ENCODE results near the gene PHLDB3. TPM values are rescaled to one million over a fixed set of nuclear protein-coding genes. Genes with fewer than 3 reads are reported as not detected.
A peak's percentile ranks its signal among the peaks of the same experiment; 100 is the strongest.

The PHLDB3 gene
- total RNA-seq, 1 donor from 2014 or later, result 7.9 TPM

DNA sequence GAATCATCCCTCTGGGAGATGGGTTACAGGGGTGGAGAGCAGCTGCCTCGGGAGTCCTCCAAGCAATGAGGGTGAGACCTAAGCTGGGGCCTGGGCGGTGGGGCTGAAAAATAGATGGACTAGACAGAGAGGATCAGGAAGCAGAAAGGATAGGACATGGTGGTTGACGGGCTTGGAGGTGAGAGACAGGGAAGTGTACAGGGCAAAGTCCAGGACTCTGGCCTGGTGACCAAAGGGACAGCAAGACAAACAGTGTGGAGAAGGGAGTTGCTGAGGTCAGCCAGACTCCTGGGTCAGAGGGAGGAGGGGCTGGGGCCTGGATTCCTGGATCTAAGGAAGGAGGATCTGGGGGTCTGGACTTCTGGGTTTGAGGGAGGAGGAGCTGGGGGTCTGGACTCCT, 5.5 kb downstream of the PHLDB3 start:
- no peak for DNase-seq (ENCODE audit: low read depth)
- peak; percentile 43 for FAIRE-seq
- no peaks in the 10 kb centered on the region for H3K27me3 ChIP-seq (ENCODE audit: control insufficient read depth, insufficient read depth, low read length)
- H3K4me3 ChIP-seq (ENCODE audit: low read depth, low read length), result no peak overlapping the region
- peaks cover 28% of the 10 kb centered on the region for H3K36me3 ChIP-seq (ENCODE audit: control insufficient read depth, insufficient read depth, low read length)
- TF ChIP-seq, protein P1, sequence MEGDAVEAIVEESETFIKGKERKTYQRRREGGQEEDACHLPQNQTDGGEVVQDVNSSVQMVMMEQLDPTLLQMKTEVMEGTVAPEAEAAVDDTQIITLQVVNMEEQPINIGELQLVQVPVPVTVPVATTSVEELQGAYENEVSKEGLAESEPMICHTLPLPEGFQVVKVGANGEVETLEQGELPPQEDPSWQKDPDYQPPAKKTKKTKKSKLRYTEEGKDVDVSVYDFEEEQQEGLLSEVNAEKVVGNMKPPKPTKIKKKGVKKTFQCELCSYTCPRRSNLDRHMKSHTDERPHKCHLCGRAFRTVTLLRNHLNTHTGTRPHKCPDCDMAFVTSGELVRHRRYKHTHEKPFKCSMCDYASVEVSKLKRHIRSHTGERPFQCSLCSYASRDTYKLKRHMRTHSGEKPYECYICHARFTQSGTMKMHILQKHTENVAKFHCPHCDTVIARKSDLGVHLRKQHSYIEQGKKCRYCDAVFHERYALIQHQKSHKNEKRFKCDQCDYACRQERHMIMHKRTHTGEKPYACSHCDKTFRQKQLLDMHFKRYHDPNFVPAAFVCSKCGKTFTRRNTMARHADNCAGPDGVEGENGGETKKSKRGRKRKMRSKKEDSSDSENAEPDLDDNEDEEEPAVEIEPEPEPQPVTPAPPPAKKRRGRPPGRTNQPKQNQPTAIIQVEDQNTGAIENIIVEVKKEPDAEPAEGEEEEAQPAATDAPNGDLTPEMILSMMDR (IDR thresholded peaks at IDR 0.05; ENCODE audit: insufficient read depth, low read length, severe bottlenecking), result no peak

DNA sequence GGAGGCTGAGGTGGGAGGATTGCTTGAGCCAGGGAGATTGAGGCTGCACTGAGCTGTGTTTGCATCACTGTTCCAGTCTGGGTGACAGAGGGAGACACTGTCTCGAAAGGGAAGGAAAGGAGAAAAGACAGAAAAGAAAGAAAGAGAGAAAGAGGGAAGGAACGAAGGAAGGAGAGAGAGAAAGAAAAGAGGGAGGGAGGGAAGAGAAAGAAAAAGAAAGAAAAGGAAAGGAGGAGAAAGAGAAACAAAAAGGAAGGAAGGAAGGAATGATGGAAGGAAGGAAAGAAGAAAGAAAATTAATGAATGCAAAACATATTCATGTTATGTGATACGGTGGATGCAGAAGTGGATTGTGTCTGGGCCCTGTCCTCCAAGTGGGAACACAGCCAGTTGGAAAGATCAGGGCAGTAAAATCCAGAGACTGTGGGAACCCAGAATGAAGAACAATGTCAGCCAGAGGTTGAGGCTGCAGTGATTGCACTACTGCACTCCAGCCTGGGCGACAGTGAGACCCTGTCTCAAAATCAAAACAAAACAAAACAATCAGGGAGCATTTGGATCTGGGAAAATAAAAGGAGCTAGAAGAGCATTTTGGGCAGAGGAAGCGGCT, 6.2 kb downstream of the PHLDB3 start:
- FAIRE-seq (peak; percentile 18), DNase-seq (ENCODE audit: low read depth) (no peak)
- no peak overlapping the region for H3K4me3 ChIP-seq (ENCODE audit: low read depth, low read length)
- H3K27me3 ChIP-seq (ENCODE audit: control insufficient read depth, insufficient read depth, low read length), result no peaks in the 10 kb centered on the region
- TF ChIP-seq, protein P1 (IDR thresholded peaks at IDR 0.05; ENCODE audit: insufficient read depth, low read length, severe bottlenecking), result no peak
- peaks cover 28% of the 10 kb centered on the region for H3K36me3 ChIP-seq (ENCODE audit: control insufficient read depth, insufficient read depth, low read length)

DNA sequence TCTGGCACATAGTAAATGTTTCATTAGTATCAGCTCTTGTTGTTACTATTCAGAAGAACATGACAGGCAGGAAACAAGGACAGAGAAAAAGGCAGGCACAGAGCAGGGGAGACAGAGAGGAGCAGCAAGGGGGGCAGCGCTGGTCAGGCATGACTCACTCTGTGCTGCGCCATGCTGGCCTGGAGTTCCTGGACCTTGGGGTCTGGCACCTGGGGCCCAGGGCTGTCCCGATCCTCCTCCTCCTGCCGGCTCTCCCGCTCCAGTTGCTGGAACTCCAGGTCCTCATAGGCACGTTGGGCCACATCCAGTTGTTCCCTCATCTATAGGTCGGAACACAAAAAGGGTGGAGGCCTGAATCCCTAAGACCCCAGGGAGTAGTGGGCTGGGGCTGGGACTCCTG, 7.6 kb downstream of the PHLDB3 start:
- H3K36me3 ChIP-seq (ENCODE audit: control insufficient read depth, insufficient read depth, low read length), result peaks cover 29% of the 10 kb centered on the region
- DNase-seq (ENCODE audit: low read depth), result no peak
- TF ChIP-seq, protein P1 (IDR thresholded peaks at IDR 0.05; ENCODE audit: insufficient read depth, low read length, severe bottlenecking), result no peak
- no peak for FAIRE-seq
- no peaks in the 10 kb centered on the region for H3K27me3 ChIP-seq (ENCODE audit: control insufficient read depth, insufficient read depth, low read length)
- no peak overlapping the region for H3K4me3 ChIP-seq (ENCODE audit: low read depth, low read length)

GRCh38 chr19:43495082-43495481, 9.5 kb downstream of the PHLDB3 start:
- TF ChIP-seq, protein P1 (IDR thresholded peaks at IDR 0.05; ENCODE audit: insufficient read depth, low read length, severe bottlenecking), result no peak
- H3K4me3 ChIP-seq (ENCODE audit: low read depth, low read length), result no peak overlapping the region
- DNase-seq (ENCODE audit: low read depth), result no peak
- peaks cover 26% of the 10 kb centered on the region for H3K36me3 ChIP-seq (ENCODE audit: control insufficient read depth, insufficient read depth, low read length)
- no peaks in the 10 kb centered on the region for H3K27me3 ChIP-seq (ENCODE audit: control insufficient read depth, insufficient read depth, low read length)
- FAIRE-seq, result no peak

DNA sequence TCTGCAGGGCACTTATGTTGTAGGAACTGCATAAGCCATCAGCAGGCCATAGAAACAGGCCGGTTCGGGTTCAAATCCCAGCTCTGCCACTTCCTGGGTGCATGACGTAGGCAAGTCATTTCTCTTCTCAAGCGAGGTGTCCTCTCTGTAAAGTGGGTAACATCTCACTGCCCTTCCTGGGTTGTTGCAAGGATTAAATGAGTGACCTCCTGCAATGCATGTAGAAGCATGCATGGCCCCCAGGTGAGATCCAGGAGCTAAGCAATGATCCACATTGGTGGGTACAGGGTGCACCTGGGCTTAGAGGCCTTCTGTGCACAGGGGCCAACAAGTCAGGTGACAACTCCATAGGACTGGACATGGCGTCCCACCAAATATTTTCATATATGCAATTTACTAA, 13.8 kb downstream of the PHLDB3 start:
- Histone ChIP-seq H3K27me3 (ENCODE audit: control insufficient read depth, insufficient read depth, low read length) (no peaks in the 10 kb centered on the region), H3K36me3 (ENCODE audit: control insufficient read depth, insufficient read depth, low read length) (peaks cover 19% of the 10 kb centered on the region), H3K4me3 (ENCODE audit: low read depth, low read length) (no peak overlapping the region)
- FAIRE-seq (no peak), DNase-seq (ENCODE audit: low read depth) (no peak)
- TF ChIP-seq, protein P1 (IDR thresholded peaks at IDR 0.05; ENCODE audit: insufficient read depth, low read length, severe bottlenecking), result no peak
